Measurements from ENCODE around the gene PFKFB3.

The PFKFB3 gene

DNA sequence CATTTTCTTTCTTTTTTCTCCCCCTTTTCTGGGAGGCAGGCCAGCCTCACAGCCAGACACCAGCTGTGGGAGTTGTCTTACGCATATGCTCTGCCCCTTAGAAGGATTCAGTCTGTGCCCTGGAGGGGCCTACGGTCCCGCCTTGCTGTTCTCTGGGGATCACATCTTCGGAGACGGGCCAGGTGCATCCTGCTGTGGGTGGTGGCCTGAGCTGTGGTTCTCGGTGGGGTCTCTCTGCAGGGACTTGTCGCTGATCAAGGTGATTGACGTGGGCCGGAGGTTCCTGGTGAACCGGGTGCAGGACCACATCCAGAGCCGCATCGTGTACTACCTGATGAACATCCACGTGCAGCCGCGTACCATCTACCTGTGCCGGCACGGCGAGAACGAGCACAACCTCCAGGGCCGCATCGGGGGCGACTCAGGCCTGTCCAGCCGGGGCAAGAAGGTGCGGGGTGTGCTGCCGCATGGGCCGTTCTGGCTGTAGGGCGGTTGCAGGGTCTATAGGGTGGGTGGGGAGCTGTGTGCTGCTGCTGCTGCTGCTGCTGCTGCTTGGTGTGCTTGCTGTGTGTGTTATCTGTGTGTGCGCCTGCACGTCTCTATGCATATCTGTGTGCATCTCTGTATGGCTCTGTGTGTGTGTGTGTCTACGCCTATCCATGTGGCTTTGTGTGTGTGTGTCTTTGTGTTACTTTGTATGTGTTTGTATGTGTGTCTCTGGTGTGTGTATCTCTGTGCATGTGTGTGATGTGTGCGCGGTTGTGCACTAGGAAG, 17.9 kb downstream of the PFKFB3 start:
- DNase-seq (ENCODE audit: low read depth) = no peak

GRCh38 chr10:6221192-6221940, 18.6 kb downstream of the PFKFB3 start:
- DNase-seq (ENCODE audit: low read depth) = no peak

- DNase-seq (ENCODE audit: low read depth) = no peak
Observed at GRCh38 chr10:6221971-6222751, 19.4 kb downstream of the PFKFB3 start.

- DNase-seq (ENCODE audit: low read depth) = no peak
Observed at GRCh38 chr10:6222755-6223154, 20.0 kb downstream of the PFKFB3 start.

DNA sequence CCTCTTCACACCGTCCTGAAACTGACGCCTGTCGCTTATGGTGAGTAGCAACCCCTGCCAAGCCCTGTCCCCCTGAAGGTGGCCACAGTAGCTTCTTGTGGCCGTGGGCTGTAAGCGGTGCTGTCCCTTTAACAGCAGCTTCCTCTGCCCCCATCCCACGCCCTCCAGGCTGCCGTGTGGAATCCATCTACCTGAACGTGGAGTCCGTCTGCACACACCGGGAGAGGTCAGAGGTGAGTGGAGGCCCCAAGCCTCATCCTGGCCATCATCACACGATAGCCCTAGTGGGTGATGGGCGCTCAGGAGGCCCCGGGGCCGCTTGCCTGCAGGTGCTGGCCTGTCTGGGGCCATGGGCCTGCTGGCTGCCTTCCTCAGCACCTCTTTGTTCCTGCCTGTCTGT, 21.2 kb downstream of the PFKFB3 start:
- DNase-seq (ENCODE audit: low read depth) = no peak

- DNase-seq (ENCODE audit: low read depth) = no peak
Observed at GRCh38 chr10:6224781-6225180, 22.0 kb downstream of the PFKFB3 start.

GRCh38 chr10:6225263-6225814, 22.6 kb downstream of the PFKFB3 start:
- DNase-seq (ENCODE audit: low read depth) = no peak

DNA sequence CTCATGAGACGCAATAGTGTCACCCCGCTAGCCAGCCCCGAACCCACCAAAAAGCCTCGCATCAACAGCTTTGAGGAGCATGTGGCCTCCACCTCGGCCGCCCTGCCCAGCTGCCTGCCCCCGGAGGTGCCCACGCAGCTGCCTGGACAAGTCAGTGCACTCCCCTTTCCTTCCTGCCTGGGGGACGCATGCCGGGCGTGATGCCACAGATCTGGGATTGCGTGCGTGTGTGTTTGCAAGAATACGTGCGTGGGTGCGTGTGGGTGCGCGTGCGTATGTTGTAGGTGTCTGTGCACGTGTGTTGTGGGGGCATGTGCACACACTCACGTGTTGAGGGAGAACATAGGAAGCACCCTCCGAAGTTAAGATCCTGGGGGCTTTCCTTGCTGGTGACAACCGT, 23.5 kb downstream of the PFKFB3 start:
- no peak for DNase-seq (ENCODE audit: low read depth)

DNA sequence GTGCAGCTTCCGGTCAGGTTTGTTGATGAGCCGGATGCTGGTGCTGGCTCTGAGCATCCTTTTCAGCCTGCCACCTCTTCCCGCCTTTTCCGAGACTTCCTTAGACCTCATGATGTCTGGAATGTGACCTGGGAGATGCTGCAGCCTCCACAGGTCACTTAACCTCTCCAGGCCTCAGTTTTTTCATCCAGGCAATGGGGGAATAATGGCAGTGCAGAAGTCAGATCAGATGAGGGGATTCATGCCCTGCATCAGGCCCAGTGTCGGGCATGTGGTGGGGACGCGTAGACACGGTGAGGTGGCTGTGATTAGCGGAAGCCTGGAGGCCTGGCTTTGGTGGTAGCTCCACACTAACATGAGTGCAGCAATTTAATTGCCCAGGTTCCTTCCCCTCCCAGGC, 24.6 kb downstream of the PFKFB3 start:
- no peak for DNase-seq (ENCODE audit: low read depth)

GRCh38 chr10:6228010-6228511, 25.3 kb downstream of the PFKFB3 start:
- no peak for DNase-seq (ENCODE audit: low read depth)

DNA sequence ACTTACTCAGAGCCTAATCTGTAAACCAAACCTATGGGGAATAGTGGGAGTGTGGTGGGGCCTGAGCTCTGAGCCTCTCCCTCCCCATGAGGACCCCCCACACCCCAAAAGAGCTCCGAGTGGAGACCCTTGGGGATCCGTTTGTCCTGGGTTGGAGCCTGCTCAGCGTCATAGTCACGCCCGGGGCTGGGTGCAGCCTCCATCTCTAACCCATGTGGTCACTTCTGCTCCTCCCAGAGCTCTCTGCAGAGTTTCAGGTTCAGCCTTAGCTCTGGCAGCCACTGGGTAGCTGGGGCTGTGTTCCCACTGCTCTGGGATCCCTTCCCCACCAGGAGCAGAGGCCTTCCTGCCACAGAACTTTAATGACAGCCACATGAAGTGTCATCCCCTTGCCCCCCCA, 25.9 kb downstream of the PFKFB3 start:
- no peak for DNase-seq (ENCODE audit: low read depth)

- no peak for DNase-seq (ENCODE audit: low read depth)
Observed at GRCh38 chr10:6229290-6229689, 26.6 kb downstream of the PFKFB3 start.

- no peak for DNase-seq (ENCODE audit: low read depth)
Observed at GRCh38 chr10:6229746-6230145, 27.0 kb downstream of the PFKFB3 start.

GRCh38 chr10:6230315-6230714, 27.6 kb downstream of the PFKFB3 start:
- DNase-seq (ENCODE audit: low read depth) = no peak

DNA sequence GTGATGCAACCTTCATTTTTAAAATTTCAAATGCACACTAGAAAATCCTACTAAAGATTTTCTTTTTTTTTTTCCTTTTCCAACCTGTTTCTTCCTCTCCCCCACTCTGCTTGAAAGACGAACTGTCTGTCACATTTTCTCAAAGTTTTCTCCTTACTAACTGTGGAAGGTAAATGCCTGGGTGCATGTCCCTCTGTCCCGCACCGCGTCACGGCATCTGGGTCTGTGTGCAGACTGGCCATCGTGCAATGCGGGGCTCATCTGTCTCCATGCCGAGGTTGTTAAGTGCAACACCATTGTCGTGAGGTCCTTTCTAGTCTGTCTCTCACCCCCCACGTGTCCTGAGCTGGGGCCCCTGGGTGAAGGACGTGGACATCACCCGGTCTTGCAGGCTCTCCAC, 28.4 kb downstream of the PFKFB3 start:
- DNase-seq (ENCODE audit: low read depth) = no peak

- no peak for DNase-seq (ENCODE audit: low read depth)
Observed at GRCh38 chr10:6231730-6232129, 29.0 kb downstream of the PFKFB3 start.

GRCh38 chr10:6232225-6232807, 29.6 kb downstream of the PFKFB3 start:
- DNase-seq (ENCODE audit: low read depth) = no peak

- no peak for DNase-seq (ENCODE audit: low read depth)
Observed at GRCh38 chr10:6232846-6233724, 30.4 kb downstream of the PFKFB3 start.

DNA sequence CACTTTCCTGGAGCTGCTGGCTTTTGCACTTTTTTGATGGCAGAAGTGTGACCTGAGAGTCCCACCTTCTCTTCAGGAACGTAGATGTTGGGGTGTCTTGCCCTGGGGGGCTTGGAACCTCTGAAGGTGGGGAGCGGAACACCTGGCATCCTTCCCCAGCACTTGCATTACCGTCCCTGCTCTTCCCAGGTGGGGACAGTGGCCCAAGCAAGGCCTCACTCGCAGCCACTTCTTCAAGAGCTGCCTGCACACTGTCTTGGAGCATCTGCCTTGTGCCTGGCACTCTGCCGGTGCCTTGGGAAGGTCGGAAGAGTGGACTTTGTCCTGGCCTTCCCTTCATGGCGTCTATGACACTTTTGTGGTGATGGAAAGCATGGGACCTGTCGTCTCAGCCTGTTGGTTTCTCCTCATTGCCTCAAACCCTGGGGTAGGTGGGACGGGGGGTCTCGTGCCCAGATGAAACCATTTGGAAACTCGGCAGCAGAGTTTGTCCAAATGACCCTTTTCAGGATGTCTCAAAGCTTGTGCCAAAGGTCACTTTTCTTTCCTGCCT, 31.1 kb downstream of the PFKFB3 start:
- no peak for DNase-seq (ENCODE audit: low read depth)

GRCh38 chr10:6234371-6234770, 31.6 kb downstream of the PFKFB3 start:
- DNase-seq (ENCODE audit: low read depth) = no peak

Data from stimulated activated CD8-positive, alpha-beta memory T cell treated with anti-CD3 and anti-CD28 coated beads, Interleukin-4, amount 100 ng/mL, for 24 hours (primary cell).